IPS-18c (cell line): ENCODE measurements around the gene CRIM1.

Experiments used
- H3K4me3 ChIP-seq: 2 replicates; pipeline ENCODE4 v1.7.0; 2013; ENCODE audit warnings: low read depth, mild to moderate bottlenecking, low read length, moderate library complexity; ENCODE audit not compliant: insufficient read depth
- H3K9me3 ChIP-seq: one replicate; pipeline ENCODE4 v1.6.1; 2013; ENCODE audit warnings: mild to moderate bottlenecking, low read length, moderate library complexity; ENCODE audit not compliant: control insufficient read depth, insufficient read depth

Gene CRIM1

GRCh38 chr2:36500072-36500471 is 144.5 kb downstream of the CRIM1 start:
- H3K9me3 ChIP-seq, result no peaks in the 10 kb centered on the region
- H3K4me3 ChIP-seq, result no peak overlapping the region

DNA sequence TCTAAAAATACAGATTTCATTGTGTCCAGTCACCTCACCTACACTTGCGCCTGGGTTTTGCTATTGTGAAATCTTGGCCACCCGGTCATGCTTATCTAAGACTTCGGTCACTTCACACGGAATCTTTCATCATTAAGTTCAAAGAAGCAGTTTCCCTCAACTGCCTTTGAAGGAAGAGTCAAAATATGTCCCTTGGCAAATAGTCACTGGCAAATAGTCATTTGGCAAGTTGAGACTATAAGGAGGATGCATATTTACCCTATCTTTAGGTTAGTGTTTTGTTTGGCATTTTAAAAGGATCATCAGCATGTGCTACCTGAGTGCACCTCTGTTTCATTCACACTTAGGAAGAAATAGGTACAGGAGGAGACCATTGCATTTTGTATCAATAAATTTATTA is 146.5 kb downstream of the CRIM1 start:
- no peak overlapping the region for H3K4me3 ChIP-seq
- H3K9me3 ChIP-seq, result no peaks in the 10 kb centered on the region

DNA sequence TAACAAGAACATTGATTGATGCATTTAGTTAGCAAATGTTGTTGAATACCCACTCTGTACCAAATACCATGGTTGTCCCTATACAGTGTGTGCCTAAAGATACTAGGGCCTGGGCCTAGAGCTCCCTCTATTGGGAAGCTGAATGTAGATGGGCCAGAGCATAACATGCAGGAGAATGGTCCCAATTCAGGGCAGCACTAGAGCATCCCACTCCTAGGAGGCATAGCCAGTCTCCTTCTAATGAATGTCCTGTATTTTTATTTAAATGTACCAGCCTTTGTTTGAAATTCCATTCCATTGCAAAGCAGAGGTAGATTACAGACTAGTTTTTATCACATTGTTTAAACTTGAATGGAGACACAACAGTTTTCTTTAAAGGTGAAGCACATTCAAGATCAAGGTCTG is 151.8 kb downstream of the CRIM1 start:
- Histone ChIP-seq H3K9me3 (no peaks in the 10 kb centered on the region), H3K4me3 (no peak overlapping the region)

DNA sequence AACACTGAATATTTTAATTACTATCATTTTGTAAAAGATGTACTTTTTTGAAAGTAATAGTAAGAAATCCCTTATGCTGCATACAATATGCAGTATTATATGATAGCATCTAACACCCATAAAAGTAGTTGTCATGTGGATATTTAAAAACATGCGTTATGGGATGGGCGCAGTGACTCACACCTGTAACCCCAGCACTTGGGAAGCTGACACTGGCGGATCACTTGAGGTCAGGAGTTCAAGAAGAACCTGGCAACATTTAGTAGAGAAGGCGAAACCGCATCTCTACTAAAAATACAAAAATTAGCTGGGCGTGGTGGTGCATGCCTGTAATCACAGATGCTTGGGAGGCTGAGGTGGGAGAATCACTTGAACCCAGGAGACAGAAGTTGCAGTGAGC is 153.5 kb downstream of the CRIM1 start:
- Histone ChIP-seq H3K9me3 (no peaks in the 10 kb centered on the region), H3K4me3 (no peak overlapping the region)

- Histone ChIP-seq H3K9me3 (no peaks in the 10 kb centered on the region), H3K4me3 (no peak overlapping the region)
Observed at GRCh38 chr2:36511858-36512603, 156.5 kb downstream of the CRIM1 start.

DNA sequence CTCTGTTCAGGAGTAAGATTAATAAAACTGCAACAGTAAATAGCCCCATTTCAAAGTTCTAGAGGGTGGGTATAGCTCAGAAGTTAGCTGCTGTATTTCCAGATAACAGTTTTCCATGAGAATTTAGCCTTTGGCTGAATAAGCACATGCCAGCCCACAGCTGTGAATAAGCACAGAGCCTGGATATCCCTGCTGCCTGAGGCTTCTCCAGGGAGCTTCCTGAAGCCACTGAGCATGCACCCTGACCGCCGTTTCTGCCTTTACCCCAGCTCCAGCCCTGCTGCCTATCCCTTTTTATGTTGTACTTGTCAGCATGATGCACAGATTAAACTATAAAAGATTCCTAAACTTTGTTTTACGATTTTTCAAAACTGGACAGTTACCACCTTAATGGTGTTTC is 157.1 kb downstream of the CRIM1 start:
- Histone ChIP-seq H3K4me3 (no peak overlapping the region), H3K9me3 (no peaks in the 10 kb centered on the region)

DNA sequence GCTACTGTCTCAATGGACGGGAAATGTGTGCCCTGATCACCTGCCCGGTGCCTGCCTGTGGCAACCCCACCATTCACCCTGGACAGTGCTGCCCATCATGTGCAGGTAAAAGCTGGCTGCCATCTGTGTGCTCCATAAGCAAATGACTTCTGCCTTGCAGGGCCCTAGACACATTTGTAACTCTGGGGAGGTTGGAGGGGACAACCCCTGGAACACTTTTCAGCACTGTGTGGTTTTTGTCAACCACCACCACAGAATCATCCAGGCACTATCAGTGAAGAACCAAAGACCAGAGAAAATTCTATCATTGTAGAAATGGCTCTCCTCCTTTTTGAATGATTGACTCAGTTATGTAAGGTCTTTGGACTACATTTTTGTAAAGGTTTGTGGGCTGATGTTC is 158.1 kb downstream of the CRIM1 start:
- H3K9me3 ChIP-seq, result no peaks in the 10 kb centered on the region

GRCh38 chr2:36515538-36515937 is 160.0 kb downstream of the CRIM1 start:
- Histone ChIP-seq H3K4me3 (no peak overlapping the region), H3K9me3 (peaks cover 5% of the 10 kb centered on the region)

More for the DNA sequence above, 158.1 kb downstream of the CRIM1 start:
- no peak overlapping the region for H3K4me3 ChIP-seq

DNA sequence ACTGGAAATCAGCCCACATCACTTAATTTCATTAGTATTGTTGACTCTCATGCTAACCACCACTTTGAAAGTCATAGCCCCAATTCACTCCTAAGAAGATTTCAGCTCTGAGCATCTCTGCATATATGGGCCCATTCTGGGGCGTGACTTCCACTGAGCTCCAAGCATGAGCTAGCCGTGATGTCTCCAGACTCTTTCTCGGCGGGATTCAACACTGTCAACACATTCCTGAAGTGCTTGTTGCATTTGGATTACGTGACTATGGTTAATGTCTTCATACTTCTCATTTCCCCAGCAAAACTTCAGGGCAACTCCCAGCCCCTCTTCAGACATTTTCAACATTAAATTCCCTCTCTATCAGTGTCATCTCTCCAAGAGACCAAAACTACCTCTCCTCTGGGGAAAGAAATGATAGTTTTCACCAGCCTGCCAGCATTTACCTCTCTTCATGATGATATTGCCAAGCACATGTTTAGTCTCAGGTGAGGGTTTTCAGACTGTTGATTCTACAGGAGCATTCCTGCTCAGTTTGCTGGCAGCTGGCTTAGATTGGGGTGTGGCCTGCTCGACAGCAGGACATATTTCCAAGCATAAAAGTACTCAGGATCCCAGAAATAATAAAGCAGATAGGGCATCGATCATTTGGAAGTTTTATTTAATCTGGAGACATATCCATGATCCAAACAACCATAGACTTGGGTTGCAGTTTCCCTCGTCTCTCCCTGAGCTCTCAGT is 160.7 kb downstream of the CRIM1 start:
- no peak overlapping the region for H3K4me3 ChIP-seq

DNA sequence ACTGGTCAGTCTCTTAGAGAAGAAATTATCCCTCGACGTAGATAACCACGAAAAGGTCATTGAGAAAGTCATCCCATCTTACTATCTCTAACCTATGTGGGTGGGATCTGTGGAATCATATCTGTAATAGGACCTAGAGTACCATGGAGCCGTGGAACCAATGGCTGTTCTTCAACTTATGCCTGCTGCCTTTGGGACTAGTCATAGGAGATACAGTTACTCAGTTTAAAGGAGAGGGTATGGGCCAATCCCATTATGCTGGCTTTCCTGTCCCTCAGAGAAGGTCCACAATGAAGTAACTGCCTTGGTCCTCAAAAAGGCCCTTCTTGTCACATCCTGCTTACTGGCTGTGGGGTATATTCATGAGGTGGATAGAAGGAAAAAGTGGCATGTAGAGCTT is 164.9 kb downstream of the CRIM1 start:
- peaks cover 5% of the 10 kb centered on the region for H3K9me3 ChIP-seq
- no peak overlapping the region for H3K4me3 ChIP-seq

More for the DNA sequence above, 160.7 kb downstream of the CRIM1 start:
- peaks cover 5% of the 10 kb centered on the region for H3K9me3 ChIP-seq

DNA sequence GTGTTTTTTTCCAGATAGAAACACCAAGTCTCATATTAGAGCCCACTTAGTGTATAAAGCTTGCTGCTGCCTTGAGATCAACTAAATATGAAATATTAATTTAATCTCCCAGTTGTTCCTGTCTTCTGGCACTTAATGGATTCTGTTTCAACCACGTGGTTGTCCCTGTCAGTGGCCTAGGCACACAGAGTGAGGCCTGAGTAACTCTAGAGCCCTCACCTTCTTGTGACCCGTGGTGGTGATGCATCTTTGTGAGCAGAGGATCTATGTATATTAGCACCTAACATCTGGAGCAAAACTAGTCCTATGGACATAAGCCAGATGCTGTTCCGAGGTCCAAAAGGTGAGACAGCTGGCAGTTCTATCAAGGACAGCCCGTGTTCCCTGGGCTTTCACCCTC is 167.6 kb downstream of the CRIM1 start:
- Histone ChIP-seq H3K9me3 (peaks cover 5% of the 10 kb centered on the region), H3K4me3 (no peak overlapping the region)

- H3K9me3 ChIP-seq, result peaks cover under 1% of the 10 kb centered on the region
- no peak overlapping the region for H3K4me3 ChIP-seq
Observed at GRCh38 chr2:36525245-36525644, 169.7 kb downstream of the CRIM1 start.

DNA sequence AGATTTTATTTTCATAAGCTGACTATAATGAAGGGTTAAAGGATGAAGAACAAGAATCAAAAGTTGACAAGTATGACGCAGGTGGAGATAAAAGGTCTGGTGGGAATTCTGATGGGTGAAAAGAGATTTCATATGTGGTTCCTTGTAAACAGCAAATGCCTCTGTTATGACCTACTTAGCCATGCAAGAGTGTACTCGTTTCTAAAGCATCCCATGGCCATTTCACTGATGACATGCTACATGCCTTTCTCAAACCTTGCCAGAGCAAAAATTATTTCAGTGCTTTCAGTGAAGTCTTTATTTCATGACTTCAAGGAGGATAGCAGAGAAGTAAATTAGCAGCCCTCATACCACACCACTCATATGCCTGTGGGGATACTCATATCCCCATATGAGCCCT is 170.6 kb downstream of the CRIM1 start:
- no peak overlapping the region for H3K4me3 ChIP-seq
- H3K9me3 ChIP-seq, result no peaks in the 10 kb centered on the region

DNA sequence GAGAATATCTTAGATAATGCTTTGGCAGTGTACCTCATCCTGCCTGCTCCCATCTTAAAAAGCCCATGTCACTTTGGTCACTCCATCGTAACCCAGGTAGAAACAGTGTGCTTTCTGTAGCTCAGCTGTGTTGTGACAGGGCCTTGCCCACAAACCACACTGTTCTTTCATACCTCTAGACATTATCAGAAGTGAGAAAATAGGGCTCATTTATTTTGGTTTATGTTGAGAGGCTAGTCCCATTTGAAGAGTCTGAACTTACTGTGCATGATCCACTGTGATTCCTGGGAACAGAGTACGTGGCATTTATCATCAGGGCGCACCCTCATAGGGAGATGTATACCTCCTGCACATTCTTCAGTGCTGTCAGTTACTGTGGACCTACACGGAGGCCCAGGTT is 172.7 kb downstream of the CRIM1 start:
- Histone ChIP-seq H3K4me3 (no peak overlapping the region), H3K9me3 (no peaks in the 10 kb centered on the region)

GRCh38 chr2:36528766-36529392 is 173.3 kb downstream of the CRIM1 start:
- Histone ChIP-seq H3K9me3 (no peaks in the 10 kb centered on the region), H3K4me3 (no peak overlapping the region)

GRCh38 chr2:36530178-36530982 is 174.8 kb downstream of the CRIM1 start:
- no peaks in the 10 kb centered on the region for H3K9me3 ChIP-seq
- no peak overlapping the region for H3K4me3 ChIP-seq

DNA sequence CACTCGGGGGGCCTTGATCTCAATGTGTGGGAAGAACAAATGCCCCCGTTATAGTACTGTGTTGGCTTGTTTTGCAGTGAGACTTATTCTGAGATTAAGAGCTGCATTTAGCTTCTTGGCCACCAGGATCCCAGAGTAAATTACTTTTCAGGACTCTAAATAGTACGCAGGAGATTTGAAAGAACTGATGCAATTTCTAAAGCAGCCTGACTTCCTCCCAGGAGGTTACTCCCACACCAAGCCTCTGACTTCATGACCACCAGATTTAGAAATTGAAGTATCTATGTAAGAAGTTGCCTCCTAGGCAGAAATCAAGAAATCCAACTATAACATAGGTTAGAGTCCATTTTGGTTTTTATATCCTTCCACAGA is 175.4 kb downstream of the CRIM1 start:
- H3K4me3 ChIP-seq, result no peak overlapping the region
- no peaks in the 10 kb centered on the region for H3K9me3 ChIP-seq
